ENCODE results near the gene STRA8. TPM values are rescaled to one million over a fixed set of nuclear protein-coding genes. Genes with fewer than 3 reads are reported as not detected.

The STRA8 gene
- polyA plus RNA-seq, 1 donor (not counting 4 experiments of a cell fraction or from before 2014, with no cell fraction given), result not detected

DNA sequence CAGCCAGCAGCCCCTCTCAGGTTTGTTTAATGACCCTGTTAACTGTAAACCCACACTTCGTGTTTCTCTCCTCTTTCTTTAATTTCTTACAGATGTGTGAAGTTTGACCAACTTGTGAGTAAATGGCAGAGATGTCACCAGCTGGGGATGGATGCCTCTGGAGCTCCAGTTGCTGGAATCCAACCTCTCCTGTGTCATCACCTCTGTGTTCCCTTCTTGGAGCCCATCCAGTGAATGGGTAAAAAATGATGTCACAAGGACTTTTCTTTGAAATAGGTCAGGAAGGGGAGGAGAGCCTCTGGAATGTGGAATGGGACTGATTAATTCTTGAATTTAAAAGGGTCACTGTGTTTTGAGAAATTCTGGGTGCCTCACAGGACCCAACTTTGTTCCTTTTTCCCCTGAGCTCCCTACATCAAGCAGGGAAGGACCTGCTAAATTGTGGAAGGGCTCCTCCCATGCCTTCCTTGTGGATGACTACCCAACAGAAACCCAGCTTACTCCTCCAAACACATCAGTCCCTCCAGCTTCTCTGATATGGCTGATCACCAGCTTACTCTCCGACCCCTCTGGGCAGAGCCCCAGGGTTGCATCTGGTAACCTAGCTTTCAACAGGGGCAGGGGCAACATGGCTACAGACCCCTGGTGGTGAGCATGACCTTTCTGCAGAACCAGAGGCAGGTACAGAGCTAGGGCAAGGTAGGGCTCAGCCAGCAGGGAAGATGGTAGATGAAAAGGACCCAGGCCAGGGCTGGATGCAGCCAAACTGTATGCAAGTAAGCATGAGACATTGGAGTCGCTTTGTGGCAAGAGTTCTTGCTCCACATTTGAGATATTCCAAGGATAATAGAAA lies 67.5 kb downstream of the STRA8 start:
- Histone ChIP-seq H2AFZ (ENCODE audit: control insufficient read depth, low read length) (no peak overlapping the region), H3K4me1 (ENCODE audit: control insufficient read depth, extremely low read depth, insufficient read depth, low read length) (peaks cover 4% of the 10 kb centered on the region), H3K4me3 (ENCODE audit: control insufficient read depth in 2 of 3, extremely low read depth in 1 of 3, insufficient read depth in 2 of 3, low read depth in 1 of 3, low read length in 3 of 3) (no peak overlapping the region), H4K20me1 (ENCODE audit: control insufficient read depth, extremely low read depth, insufficient read depth, low read length) (no peaks in the 10 kb centered on the region), H3K9me3 (ENCODE audit: control insufficient read depth, low read depth, low read length) (peaks cover 5% of the 10 kb centered on the region), H3K4me2 (ENCODE audit: control insufficient read depth, extremely low read depth, insufficient read depth, low read depth, low read length) (no peak overlapping the region), H3K9ac (ENCODE audit: control insufficient read depth, extremely low read depth, insufficient read depth, low read length) (no peak overlapping the region), H3K9me1 (ENCODE audit: control insufficient read depth, extremely low read depth, insufficient read depth, low read length) (no peaks in the 10 kb centered on the region), H3K27me3 (ENCODE audit: control insufficient read depth, extremely low read depth, insufficient read depth, low read length) (no peaks in the 10 kb centered on the region), H3K36me3 (ENCODE audit: control insufficient read depth in 2 of 2, extremely low read depth in 1 of 2, insufficient read depth in 2 of 2, low read length in 2 of 2) (no peaks in the 10 kb centered on the region), H3K79me2 (ENCODE audit: control insufficient read depth, insufficient read depth, low read length) (no peaks in the 10 kb centered on the region), H3K27ac (ENCODE audit: control insufficient read depth, insufficient read depth, low read length) (no peak overlapping the region)
- TF ChIP-seq EZH2 (IDR thresholded peaks at IDR 0.05; ENCODE audit: low read length), result no peak
- TF ChIP-seq, protein P1, sequence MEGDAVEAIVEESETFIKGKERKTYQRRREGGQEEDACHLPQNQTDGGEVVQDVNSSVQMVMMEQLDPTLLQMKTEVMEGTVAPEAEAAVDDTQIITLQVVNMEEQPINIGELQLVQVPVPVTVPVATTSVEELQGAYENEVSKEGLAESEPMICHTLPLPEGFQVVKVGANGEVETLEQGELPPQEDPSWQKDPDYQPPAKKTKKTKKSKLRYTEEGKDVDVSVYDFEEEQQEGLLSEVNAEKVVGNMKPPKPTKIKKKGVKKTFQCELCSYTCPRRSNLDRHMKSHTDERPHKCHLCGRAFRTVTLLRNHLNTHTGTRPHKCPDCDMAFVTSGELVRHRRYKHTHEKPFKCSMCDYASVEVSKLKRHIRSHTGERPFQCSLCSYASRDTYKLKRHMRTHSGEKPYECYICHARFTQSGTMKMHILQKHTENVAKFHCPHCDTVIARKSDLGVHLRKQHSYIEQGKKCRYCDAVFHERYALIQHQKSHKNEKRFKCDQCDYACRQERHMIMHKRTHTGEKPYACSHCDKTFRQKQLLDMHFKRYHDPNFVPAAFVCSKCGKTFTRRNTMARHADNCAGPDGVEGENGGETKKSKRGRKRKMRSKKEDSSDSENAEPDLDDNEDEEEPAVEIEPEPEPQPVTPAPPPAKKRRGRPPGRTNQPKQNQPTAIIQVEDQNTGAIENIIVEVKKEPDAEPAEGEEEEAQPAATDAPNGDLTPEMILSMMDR (optimal IDR thresholded peaks at IDR 0.05 in 1 of 3, IDR thresholded peaks at IDR 0.05 in 1 of 3, conservative IDR thresholded peaks at IDR 0.05 in 1 of 3; ENCODE audit: extremely low read depth in 1 of 3, insufficient read depth in 2 of 3, low read length in 3 of 3), result no peak
- no peak for DNase-seq (ENCODE audit: low read depth, low spot score)
- dilution Hi-C loops (cut with MboI; ENCODE audit: extremely low pct_ligation_motif_present, low sequenced_read_pairs), result no loop called here
- peak; percentile 5 for FAIRE-seq

Small RNA genes lying within 50 kb of the gene (small RNA-seq; reads per million reads assigned to genes)
- 0 to 1.0 (median 1.0) reads per million in 3 experiments for gene MIR6509 (ENCODE audit: insufficient read length in 3 of 3, low read depth in 3 of 3, low replicate concordance in 1 of 3)

Other genes starting within 250 kb of the STRA8 start
- gene AGBL3, start 247.3 kb upstream of the STRA8 start, polyA plus RNA-seq, result 0.53 to 0.97 TPM (median 0.57 TPM) in 3 replicates
- gene TMEM140, start 85.8 kb upstream of the STRA8 start, polyA plus RNA-seq, result 0.17 to 0.48 TPM (median 0.45 TPM) in 3 replicates
- 33.7 to 48.2 TPM (median 41.7 TPM) in 3 replicates for gene CYREN, start 63.1 kb upstream of the STRA8 start, polyA plus RNA-seq
- gene WDR91, start 22.3 kb upstream of the STRA8 start, polyA plus RNA-seq, result 19.1 to 34.6 TPM (median 22.5 TPM) in 3 replicates